ENCODE measurements around the gene TUBB2A. TPM values are rescaled to one million over a fixed set of nuclear protein-coding genes. Genes with fewer than 3 reads are reported as not detected.

The TUBB2A gene
- total and polyA plus RNA-seq, 2 of the 13 experiments (the other 11 are each of a cell fraction or from before 2014, with no cell fraction given): 35.3 to 106 TPM

DNA sequence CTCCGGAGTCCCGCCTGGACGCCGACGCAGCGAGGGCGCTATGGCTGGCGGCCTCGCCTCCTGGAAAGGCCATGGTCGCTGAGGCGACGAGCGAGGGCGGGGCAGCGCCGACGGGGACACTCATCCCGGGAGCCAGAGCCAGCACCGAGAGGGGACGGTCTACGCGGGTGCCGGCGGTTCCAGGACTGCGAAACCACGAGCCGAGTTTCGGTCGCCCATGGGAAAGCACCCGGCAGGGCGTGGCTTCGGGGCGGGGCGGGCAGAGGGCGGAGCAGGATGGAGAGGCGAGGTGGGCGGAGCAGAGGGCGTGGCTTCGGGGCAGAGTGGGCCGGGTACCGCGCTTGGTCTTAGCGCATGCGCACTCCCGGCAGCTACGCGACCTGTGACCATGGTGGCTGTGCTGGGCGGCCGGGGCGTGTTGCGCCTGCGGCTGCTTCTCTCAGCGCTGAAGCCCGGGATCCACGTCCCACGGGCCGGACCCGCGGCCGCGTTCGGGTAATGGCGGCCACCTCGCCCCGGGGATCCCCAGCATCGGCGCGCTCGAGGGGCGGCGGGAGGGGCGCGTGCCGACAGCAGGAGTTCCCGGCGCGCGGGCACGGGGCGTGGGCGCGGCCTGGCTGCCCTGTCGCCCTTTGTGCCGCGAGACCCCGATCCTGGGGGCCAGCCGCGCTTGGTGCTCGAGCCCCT, 38.8 kb downstream of the TUBB2A start, which contains the start of gene BPHL (continued):
- no peak; the same call in none of the 2 replicates for TF ChIP-seq HIC2 (CRISPR knock-in tag; IDR thresholded peaks at IDR 0.05; ENCODE audit: low read depth)
- peak; percentile 89 for TF ChIP-seq ZNF670 (CRISPR knock-in tag; IDR thresholded peaks at IDR 0.05; ENCODE audit: borderline replicate concordance)
- no peak for TF ChIP-seq FOXK2 (IDR thresholded peaks at IDR 0.05)
- TF ChIP-seq ZNF441 (CRISPR knock-in tag; IDR thresholded peaks at IDR 0.05; ENCODE audit: borderline replicate concordance): peak; percentile 81
- TF ChIP-seq ISX (CRISPR knock-in tag; conservative IDR thresholded peaks at IDR 0.05): no peak
- no peak; the same call in 1 of the 2 replicates for TF ChIP-seq ZNF12 (CRISPR knock-in tag; IDR thresholded peaks at IDR 0.05)
- peak; percentile 97 for TF ChIP-seq KLF12 (CRISPR knock-in tag; IDR thresholded peaks at IDR 0.05; ENCODE audit: borderline replicate concordance)
- no peak; the same call in 1 of the 2 replicates for TF ChIP-seq RFX3 (CRISPR knock-in tag; IDR thresholded peaks at IDR 0.05)
- peak; percentile 62 for TF ChIP-seq ZNF770 (CRISPR knock-in tag; IDR thresholded peaks at IDR 0.05)
- TF ChIP-seq ZNF530 (CRISPR knock-in tag; IDR thresholded peaks at IDR 0.05; ENCODE audit: low read depth): no peak
- peak; percentile 94 for TF ChIP-seq POLR2G (IDR thresholded peaks at IDR 0.05; ENCODE audit: low read depth, low read length)
- TF ChIP-seq, protein P1, sequence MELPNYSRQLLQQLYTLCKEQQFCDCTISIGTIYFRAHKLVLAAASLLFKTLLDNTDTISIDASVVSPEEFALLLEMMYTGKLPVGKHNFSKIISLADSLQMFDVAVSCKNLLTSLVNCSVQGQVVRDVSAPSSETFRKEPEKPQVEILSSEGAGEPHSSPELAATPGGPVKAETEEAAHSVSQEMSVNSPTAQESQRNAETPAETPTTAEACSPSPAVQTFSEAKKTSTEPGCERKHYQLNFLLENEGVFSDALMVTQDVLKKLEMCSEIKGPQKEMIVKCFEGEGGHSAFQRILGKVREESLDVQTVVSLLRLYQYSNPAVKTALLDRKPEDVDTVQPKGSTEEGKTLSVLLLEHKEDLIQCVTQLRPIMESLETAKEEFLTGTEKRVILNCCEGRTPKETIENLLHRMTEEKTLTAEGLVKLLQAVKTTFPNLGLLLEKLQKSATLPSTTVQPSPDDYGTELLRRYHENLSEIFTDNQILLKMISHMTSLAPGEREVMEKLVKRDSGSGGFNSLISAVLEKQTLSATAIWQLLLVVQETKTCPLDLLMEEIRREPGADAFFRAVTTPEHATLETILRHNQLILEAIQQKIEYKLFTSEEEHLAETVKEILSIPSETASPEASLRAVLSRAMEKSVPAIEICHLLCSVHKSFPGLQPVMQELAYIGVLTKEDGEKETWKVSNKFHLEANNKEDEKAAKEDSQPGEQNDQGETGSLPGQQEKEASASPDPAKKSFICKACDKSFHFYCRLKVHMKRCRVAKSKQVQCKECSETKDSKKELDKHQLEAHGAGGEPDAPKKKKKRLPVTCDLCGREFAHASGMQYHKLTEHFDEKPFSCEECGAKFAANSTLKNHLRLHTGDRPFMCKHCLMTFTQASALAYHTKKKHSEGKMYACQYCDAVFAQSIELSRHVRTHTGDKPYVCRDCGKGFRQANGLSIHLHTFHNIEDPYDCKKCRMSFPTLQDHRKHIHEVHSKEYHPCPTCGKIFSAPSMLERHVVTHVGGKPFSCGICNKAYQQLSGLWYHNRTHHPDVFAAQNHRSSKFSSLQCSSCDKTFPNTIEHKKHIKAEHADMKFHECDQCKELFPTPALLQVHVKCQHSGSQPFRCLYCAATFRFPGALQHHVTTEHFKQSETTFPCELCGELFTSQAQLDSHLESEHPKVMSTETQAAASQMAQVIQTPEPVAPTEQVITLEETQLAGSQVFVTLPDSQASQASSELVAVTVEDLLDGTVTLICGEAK (IDR thresholded peaks at IDR 0.05): no peak
- TF ChIP-seq, protein P1 (CRISPR knock-in tag; IDR thresholded peaks at IDR 0.05): peak; percentile 86
- no peak for TF ChIP-seq ZNF30 (CRISPR knock-in tag; IDR thresholded peaks at IDR 0.05)
- peak; percentile 41; the same call in 1 of the 2 replicates for TF ChIP-seq ZNF629 (CRISPR knock-in tag; conservative IDR thresholded peaks at IDR 0.05)
- TF ChIP-seq SP5 (CRISPR knock-in tag; IDR thresholded peaks at IDR 0.05; ENCODE audit: borderline replicate concordance, low read depth): peak; percentile 97
- peak; percentile 93 for TF ChIP-seq ZSCAN9 (CRISPR knock-in tag; IDR thresholded peaks at IDR 0.05; ENCODE audit: borderline replicate concordance)
- no peak; the same call in 1 of the 2 replicates for TF ChIP-seq SOX5 (CRISPR knock-in tag; IDR thresholded peaks at IDR 0.05; ENCODE audit: borderline replicate concordance)

All from HepG2 (cell line).